HepG2 (cell line): ENCODE results near the gene AHCYL2. TPM values are rescaled to one million over a fixed set of nuclear protein-coding genes. Genes with fewer than 3 reads are reported as not detected.

ENCODE experiments used
- ATAC-seq: fragments of 200-7000 bp; cut with Tn5 transposase; 3 replicates; pipeline ENCODE4 v1.9.1; 2020; ENCODE audit warnings: mild to moderate bottlenecking, moderate library complexity
- BruUV-seq: library from RNA; stranded (reverse); fragments of 400-500 nt; replicated peaks from 2 replicates; lab custom pipeline; 2021; lab: Mats Ljungman, UMichigan
- CTCF ChIA-PET: fragments of 300-600 bp; formaldehyde crosslinking; extraction: SDS; loops from one replicate; lab custom pipeline; 2021; ENCODE audit warnings: low total read pairs, inconsistent platforms, low intra/inter-chr PET ratio; lab: Yijun Ruan, JAX
- POLR2A ChIA-PET: fragments of 350-600 bp; sonication (Branson Sonifier 250); formaldehyde crosslinking; loops from one replicate; lab custom pipeline; 2020; ENCODE audit warnings: antibody characterized with exemption, inconsistent platforms; lab: Yijun Ruan, JAX
- DNase-seq: peaks from one replicate; pipeline ENCODE4 v3.0.0-alpha.2; 2015; ENCODE audit warnings: low spot score
- FAIRE-seq: peaks from 3 replicates; lab custom pipeline; 2011; peaks lifted over from hg19 to GRCh38; lab: Jason Lieb, UNC
- H2AFZ ChIP-seq: one replicate; pipeline ENCODE4 v1.6.1; 2011; ENCODE audit warnings: low read length, inconsistent platforms
- H3K27ac ChIP-seq: fragments of 300-600 bp; 3 replicates; pipeline ENCODE4 v1.8.0; 2011; ENCODE audit warnings: mixed run types, mild to moderate bottlenecking, mixed read lengths, low read length, inconsistent platforms; ENCODE audit not compliant: insufficient read depth; ENCODE audit errors: extremely low read length
- H3K27me3 ChIP-seq, 2 experiments: fragments of 200-600 bp in 1 of 2; 2 replicates in 1 of 2; 3 replicates in 1 of 2; pipeline versions ENCODE4 v1.6.0 to v1.8.0; 2011; ENCODE audit warnings: low read length in 2 of 2, mild to moderate bottlenecking in 2 of 2, moderate library complexity in 2 of 2, inconsistent platforms in 1 of 2; ENCODE audit not compliant: insufficient read depth in 2 of 2, control insufficient read depth in 1 of 2
- H3K36me3 ChIP-seq, 2 experiments: fragments of 200-600 bp in 1 of 2; replicated peaks in 1 of 2; 2 replicates in 1 of 2; 3 replicates in 1 of 2; pipeline versions ENCODE4 v1.5.1 to v1.8.0; 2011; ENCODE audit warnings: low read length in 2 of 2, inconsistent platforms in 1 of 2; ENCODE audit not compliant: insufficient read depth in 2 of 2, control insufficient read depth in 1 of 2
- H3K4me1 ChIP-seq: 2 replicates; pipeline ENCODE4 v1.5.1; 2012; ENCODE audit warnings: low read length, inconsistent platforms; ENCODE audit not compliant: insufficient read depth
- H3K4me2 ChIP-seq: 2 replicates; pipeline ENCODE4 v1.6.0; 2011; ENCODE audit warnings: low read depth, low read length, inconsistent platforms
- H3K4me3 ChIP-seq, 3 experiments: fragments of 200-600 bp in 1 of 3; sonication (generic), shearing (Covaris generic) in 1 of 3; replicated peaks in 1 of 3; 2 replicates each; pipeline ENCODE4 v1.5.1; 2011 to 2016; ENCODE audit warnings: low read length in 3 of 3, inconsistent platforms in 2 of 3, low read depth in 2 of 3, mild to moderate bottlenecking in 2 of 3, control low read depth in 1 of 3, mixed read lengths in 1 of 3; ENCODE audit not compliant: insufficient read depth in 1 of 3
- H3K79me2 ChIP-seq: one replicate; pipeline ENCODE4 v1.6.1; 2011; ENCODE audit warnings: low read length, inconsistent platforms; ENCODE audit not compliant: insufficient read depth
- H3K9ac ChIP-seq: 2 replicates; pipeline ENCODE4 v1.6.0; 2011; ENCODE audit warnings: mild to moderate bottlenecking, low read depth, low read length, inconsistent platforms; ENCODE audit not compliant: insufficient read depth
- H3K9me3 ChIP-seq: 2 replicates; pipeline ENCODE4 v1.5.1; 2012; ENCODE audit warnings: mild to moderate bottlenecking, low read length
- H4K20me1 ChIP-seq: 2 replicates; pipeline ENCODE4 v1.6.0; 2011; ENCODE audit warnings: inconsistent platforms, mild to moderate bottlenecking, low read length, moderate library complexity; ENCODE audit not compliant: insufficient read depth
- AFF4 ChIP-seq: sonication (generic); formaldehyde crosslinking; IDR thresholded peaks from 2 replicates; pipeline ENCODE4 v1.4.0; 2020; ENCODE audit warnings: missing genetic modification reagents
- ATF1 ChIP-seq: IDR thresholded peaks from 2 replicates; pipeline ENCODE4 v1.6.1; 2016; ENCODE audit warnings: mild to moderate bottlenecking, control low read depth
- ATF5 ChIP-seq: sonication (generic); formaldehyde crosslinking; IDR thresholded peaks from 2 replicates; pipeline ENCODE4 v1.4.0; 2020; ENCODE audit warnings: mild to moderate bottlenecking, low read depth, missing genetic modification reagents
- FOXM1 ChIP-seq: sonication (generic); formaldehyde crosslinking; IDR thresholded peaks from 2 replicates; pipeline ENCODE4 v1.5.0; 2020; ENCODE audit warnings: missing genetic modification reagents
- HNRNPLL ChIP-seq: fragments of 200-400 bp; formaldehyde crosslinking; IDR thresholded peaks from 2 replicates; pipeline ENCODE4 v1.6.1; 2017; ENCODE audit warnings: mild to moderate bottlenecking, low read depth, low read length; ENCODE audit not compliant: poor library complexity, severe bottlenecking
- JUND ChIP-seq: sonication (generic); formaldehyde crosslinking; IDR thresholded peaks from 2 replicates; pipeline ENCODE4 v1.8.0; 2022; ENCODE audit warnings: mild to moderate bottlenecking, missing genetic modification reagents
- KDM6A ChIP-seq: IDR thresholded peaks from 2 replicates; pipeline ENCODE4 v1.6.1; 2016; ENCODE audit warnings: low read depth
- MTF2 ChIP-seq: sonication (generic); formaldehyde crosslinking; IDR thresholded peaks from 2 replicates; pipeline ENCODE4 v1.5.0; 2020; ENCODE audit warnings: missing genetic modification reagents, borderline replicate concordance
- NBN ChIP-seq: fragments of 450-650 bp; conservative IDR thresholded peaks from 2 replicates; pipeline ENCODE4 v1.6.1; 2017
- NCOR1 ChIP-seq: fragments of 200-600 bp; sonication (generic); IDR thresholded peaks from 2 replicates; pipeline ENCODE4 v1.7.0; 2017; ENCODE audit warnings: antibody characterized with exemption, low read length, borderline replicate concordance
- ZC3H13 ChIP-seq: sonication (generic); formaldehyde crosslinking; IDR thresholded peaks from 2 replicates; pipeline ENCODE4 v1.8.1; 2023; ENCODE audit warnings: mild to moderate bottlenecking, missing genetic modification reagents, moderate library complexity
- ZNF138 ChIP-seq: sonication (generic); formaldehyde crosslinking; IDR thresholded peaks from 2 replicates; pipeline ENCODE4 v1.5.0; 2020; ENCODE audit warnings: mild to moderate bottlenecking, low read depth, missing genetic modification reagents
- ZNF407 ChIP-seq: sonication (generic); formaldehyde crosslinking; IDR thresholded peaks from one replicate; pipeline ENCODE4 v1.5.1; 2020; ENCODE audit warnings: mild to moderate bottlenecking, missing genetic modification reagents; ENCODE audit errors: not compliant biosample characterization
- WGBS: methylation state at CpG from one replicate; pipeline ENCODE4 v1.1.6; 2017; ENCODE audit warnings: low lambda C conversion rate; 5-methylcytosine and 5-hydroxymethylcytosine counted together
- in situ Hi-C: cut with HindIII; loops from 2 replicates; pipeline ENCODE4 v1.10.0; 2017; ENCODE audit warnings: low pct_unique_long_range_greater_than_20kb; ENCODE audit not compliant: extremely low pct_ligation_motif_present
- intact Hi-C: fragments of 100-400 bp; cut with micrococcal nuclease; formaldehyde crosslinking; loops from one replicate; pipeline ENCODE4 v1.10.0; 2022; ENCODE audit not compliant: unreplicated experiment
- polyA plus RNA-seq, 8 experiments: library from polyadenylated mRNA; depleted of rRNA in 3 of 8; stranded (reverse) in 7 of 8; unstranded in 1 of 8; fragments of >200 nt; fragmentation: Illumina TruSeq in 4 of 8; extraction: Trizol in 4 of 8; gene quantifications; 2 replicates each; pipeline versions ENCODE4 v1.2.1 to v1.2.3, GENCODE V29; 2011 to 2016; ENCODE audit warnings: low read depth in 4 of 8, missing spikeins in 1 of 8, mixed read lengths in 1 of 8; ENCODE audit not compliant: insufficient read depth in 1 of 8
- total RNA-seq, 5 experiments: library from RNA; depleted of rRNA; stranded (reverse); fragments of >200 nt; fragmentation: Illumina TruSeq; extraction: Trizol; gene quantifications; 2 replicates each; pipeline ENCODE4 v1.2.3, GENCODE V29; 2016; ENCODE audit warnings: low read depth in 1 of 5

The AHCYL2 gene
- total and polyA plus RNA-seq, 2 of the 13 experiments (the other 11 are each of a cell fraction or from before 2014, with no cell fraction given) = 9.5 to 14.7 TPM

- no peak for ATAC-seq
- BruUV-seq = no TSS peak
- WGBS = 37% methylated on average over 4 of the region's 4 CpGs
- peaks cover 32% of the 10 kb centered on the region for H3K4me1 ChIP-seq
- no peak for TF ChIP-seq AFF4 (CRISPR knock-in tag)
- no peak for TF ChIP-seq ZNF138 (CRISPR knock-in tag)
- TF ChIP-seq HNRNPLL = no peak
- TF ChIP-seq NBN = no peak
- no peak for TF ChIP-seq NCOR1
- no peak for TF ChIP-seq ZC3H13 (CRISPR knock-in tag)
- TF ChIP-seq ZNF407 = no peak
- TF ChIP-seq MTF2 = no peak
- no peak for TF ChIP-seq FOXM1
- TF ChIP-seq KDM6A = no peak
- TF ChIP-seq ATF1 (CRISPR knock-in tag) = no peak
- TF ChIP-seq ATF5 (CRISPR knock-in tag) = no peak
- TF ChIP-seq JUND (CRISPR knock-in tag) = no peak
- no peak overlapping the region for H3K27ac ChIP-seq
- H3K9me3 ChIP-seq = no peaks in the 10 kb centered on the region
- ChIA-PET CTCF (no interaction called here), POLR2A (interaction anchor here (0.7 kb wide), 1 partner anchor 74 kb away, joined by 3 read pairs; no protein-coding TSS in a partner anchor)
- no peaks in the 10 kb centered on the region for H3K36me3 ChIP-seq
- H2AFZ ChIP-seq = peak overlapping the region; percentile 47
- intact Hi-C loops (no loop called here), in situ Hi-C loops (no loop called here)
- no peaks in the 10 kb centered on the region for H3K27me3 ChIP-seq
- peaks cover 16% of the 10 kb centered on the region for H3K79me2 ChIP-seq
- DNase-seq = no peak
- no peak overlapping the region for H3K9ac ChIP-seq
- H4K20me1 ChIP-seq = no peaks in the 10 kb centered on the region
- no peak for FAIRE-seq
- peak overlapping the region; percentile 24; the same call in 1 of the 2 replicates for H3K4me2 ChIP-seq
- H3K4me3 ChIP-seq = no peak overlapping the region
These were observed 2.8 kb upstream of the AHCYL2 start for GRCh38 chr7:129222064-129222463.
